Aorta (tissue), 5 donors: ENCODE measurements around the gene CD74. TPM values are rescaled to one million over a fixed set of nuclear protein-coding genes. Genes with fewer than 3 reads are reported as not detected.

Experiments
- ATAC-seq: fragments of 200-7000 bp; cut with Tn5 transposase; one replicate; pipeline ENCODE4 v1.9.1; 2022; ENCODE audit warnings: moderate library complexity; ENCODE audit not compliant: low FRiP score
- DNase-seq, 2 donors: peaks; one replicate each; pipeline ENCODE4 v3.0.0-alpha.2; 2020
- H3K27ac ChIP-seq, 2 donors: one replicate each; pipeline ENCODE4 v1.5.1; 2013; ENCODE audit warnings: low read length in 2 of 2, mild to moderate bottlenecking in 2 of 2, moderate library complexity in 2 of 2, control low read depth in 1 of 2, inconsistent platforms in 1 of 2, low read depth in 1 of 2
- H3K27me3 ChIP-seq, 2 donors: one replicate each; pipeline ENCODE4 v1.6.1; 2013; ENCODE audit warnings: control low read depth in 1 of 2, low read length in 1 of 2, mild to moderate bottlenecking in 1 of 2, moderate library complexity in 1 of 2; ENCODE audit not compliant: insufficient read depth in 2 of 2, control insufficient read depth in 1 of 2
- H3K36me3 ChIP-seq, 2 donors: one replicate each; pipeline ENCODE4 v1.6.1; 2013; ENCODE audit warnings: control low read depth in 1 of 2, low read length in 1 of 2, mild to moderate bottlenecking in 1 of 2; ENCODE audit not compliant: insufficient read depth in 2 of 2, control insufficient read depth in 1 of 2
- H3K4me1 ChIP-seq, 2 donors: one replicate each; pipeline ENCODE4 v1.6.1; 2013; ENCODE audit warnings: low read length in 2 of 2, control low read depth in 1 of 2, mild to moderate bottlenecking in 1 of 2, moderate library complexity in 1 of 2; ENCODE audit not compliant: insufficient read depth in 2 of 2, control insufficient read depth in 1 of 2
- H3K4me3 ChIP-seq, 2 donors: one replicate each; pipeline ENCODE4 v1.5.1; 2013; ENCODE audit warnings: low read length in 2 of 2, control low read depth in 1 of 2, mild to moderate bottlenecking in 1 of 2
- H3K9me3 ChIP-seq: one replicate; pipeline ENCODE4 v1.6.1; 2013; ENCODE audit warnings: mild to moderate bottlenecking, low read length; ENCODE audit not compliant: control insufficient read depth
- WGBS, 2 donors: extraction: QIAGEN DNeasy Blood & Tissue Kit; methylation state at CpG; one replicate each; pipeline ENCODE4 v1.1.7; 2013; 5-methylcytosine and 5-hydroxymethylcytosine counted together
- intact Hi-C, 2 donors: fragments of 100-400 bp; cut with DNase I; formaldehyde crosslinking; loops; one replicate each; pipeline versions ENCODE4 v1.14.2 to v1.15.0; 2022
- long read RNA-seq, 2 donors: library from polyadenylated mRNA; unstranded; transcript quantifications; one replicate each; pipeline ENCODE4 v2.0.0, GENCODE V29; 2020 to 2021
- polyA plus RNA-seq, 2 donors: library from polyadenylated mRNA; stranded (reverse); fragments of 200-250 nt; gene quantifications; one replicate each; pipeline ENCODE4 v1.2.3, GENCODE V29; 2013
- total RNA-seq, 2 donors: library from RNA; stranded (reverse); fragmentation: NEBNext Ultra II Directional; extraction: Animal tissue kit (Norgen Biotek cat#: 25700); gene quantifications; one replicate each; pipeline ENCODE4 v1.2.1, GENCODE V29; 2021
- donor health status: healthy with polysubstance abuse.
- donor health status: Bipolar disorder and iron deficiency.
- donor health status: DM: no; HTN: no; CAD: no.
- donor health status: DM: no; HTN: no; CAD: no.
- donor health status: DM: yes; HTN: yes; CAD: no.

The CD74 gene
- total RNA-seq (1,000 to 10,000 TPM in 1 of 2 donors, 100 to 1,000 TPM in 1; 677 to 1,639 TPM), polyA plus RNA-seq (100 to 1,000 TPM; 114 to 361 TPM)
- long read RNA-seq, donor 1, transcript CD74-201 (9 exons, 981 nt): minor isoform, 357 of 1,713 reads
- long read RNA-seq, donor 1, transcript CD74-202 (8 exons, 1,449 nt): major isoform, 1,288 of 1,713 reads
- long read RNA-seq, donor 1, partial matches to known transcripts: 38 of 1,713 reads
- long read RNA-seq, donor 1, other reads (novel, unspliced or antisense): 29 of 1,713 reads
- long read RNA-seq, donor 2, transcript CD74-201 (9 exons, 981 nt): minor isoform, 131 of 734 reads
- long read RNA-seq, donor 2, transcript CD74-202 (8 exons, 1,449 nt): major isoform, 525 of 734 reads
- long read RNA-seq, donor 2, partial matches to known transcripts: 46 of 734 reads
- long read RNA-seq, donor 2, other reads (novel, unspliced or antisense): 30 of 734 reads

- Histone ChIP-seq H3K9me3 (no peaks in the 10 kb centered on the region), H3K4me3 (peak within 1 kb of the TSS in 1 of 2 donors; percentile 28), H3K4me1 (no peaks in the 10 kb centered on the region), H3K36me3 (no peaks in the 10 kb centered on the region), H3K27me3 (no peaks in the 10 kb centered on the region), H3K27ac (peak within 1 kb of the TSS in 1 of 2 donors; percentile 82)
- peak; percentile 80 for ATAC-seq
- WGBS, 2 donors: 18 to 27% methylated on average over 20 of the region's 20 CpGs
- DNase-seq: peak; percentile 91 to 94
- intact Hi-C loops: no loop called here
These were observed at the start of gene CD74 for GRCh38 chr5:150412319-150413175. TSS of gene CD74 (minus strand) at chr5:150412910. CDS start at chr5:150412749, 161 bp downstream.

- ATAC-seq (no peak), DNase-seq (no peak)
- 83 to 84% methylated on average over 2 of the region's 2 CpGs for WGBS, 2 donors
- Histone ChIP-seq H3K4me3 (no peak overlapping the region), H3K4me1 (no peaks in the 10 kb centered on the region), H3K36me3 (no peaks in the 10 kb centered on the region), H3K27me3 (no peaks in the 10 kb centered on the region), H3K27ac (no peak overlapping the region), H3K9me3 (no peaks in the 10 kb centered on the region)
- intact Hi-C loops: loop anchor here (2.0 to 10.0 kb wide), 3 partner anchors 60 to 244 kb away; partner anchors contain the start of gene RBM22 (in 1 of the 2)
These were observed 48.5 kb upstream of the CD74 start for GRCh38 chr5:150461231-150461630.

- ATAC-seq: no peak
- intact Hi-C loops: loop anchor here (2.0 to 10.0 kb wide), 3 partner anchors 60 to 244 kb away; partner anchors contain the start of gene RBM22 (in 1 of the 2)
- DNase-seq: no peak
- Histone ChIP-seq H3K36me3 (no peaks in the 10 kb centered on the region), H3K27me3 (no peaks in the 10 kb centered on the region), H3K27ac (no peak overlapping the region), H3K4me1 (no peaks in the 10 kb centered on the region), H3K9me3 (no peaks in the 10 kb centered on the region), H3K4me3 (no peak overlapping the region)
- WGBS, 2 donors: 60 to 88% methylated on average over 2 of the region's 2 CpGs
These were observed 48.1 kb upstream of the CD74 start for GRCh38 chr5:150460781-150461180.

DNA sequence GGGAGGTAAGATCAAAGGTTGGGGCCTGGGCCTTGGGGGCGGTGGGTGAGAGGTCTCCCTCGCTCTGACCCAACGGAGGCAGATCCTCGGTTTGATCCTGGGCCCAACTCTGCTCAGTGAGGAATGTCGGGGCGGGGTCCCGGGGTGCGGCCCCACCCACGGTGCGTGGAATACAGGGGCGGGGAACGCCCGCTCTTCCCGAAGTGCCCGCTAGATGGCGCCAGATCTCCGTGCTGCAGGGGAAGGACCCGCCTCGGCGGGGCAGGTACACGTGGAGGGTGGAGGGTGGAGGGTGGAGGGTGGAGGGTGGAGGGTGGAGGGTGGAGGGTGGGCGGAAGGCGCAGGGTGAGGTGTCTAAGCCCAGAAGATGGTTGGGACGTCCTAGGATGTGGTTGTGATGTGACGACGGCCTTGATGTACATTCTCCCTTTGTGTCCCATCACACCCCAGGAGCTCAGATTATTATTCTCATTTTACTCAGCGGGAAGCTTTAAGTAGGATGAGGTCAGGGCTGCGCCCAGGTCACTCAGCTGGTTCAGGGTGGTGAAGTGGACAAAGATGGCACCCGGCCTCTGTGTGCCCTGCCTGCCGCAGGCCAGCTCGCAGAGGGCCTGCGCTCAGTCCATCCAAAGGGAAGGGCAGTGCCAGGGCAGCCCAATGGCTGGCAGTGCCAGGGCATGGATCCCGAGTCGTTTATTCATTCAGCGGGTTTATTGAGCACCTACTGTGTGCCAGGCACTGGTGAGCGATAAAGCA, 46.3 kb upstream of the CD74 start:
- Histone ChIP-seq H3K4me3 (no peak overlapping the region), H3K27ac (no peak overlapping the region)

DNA sequence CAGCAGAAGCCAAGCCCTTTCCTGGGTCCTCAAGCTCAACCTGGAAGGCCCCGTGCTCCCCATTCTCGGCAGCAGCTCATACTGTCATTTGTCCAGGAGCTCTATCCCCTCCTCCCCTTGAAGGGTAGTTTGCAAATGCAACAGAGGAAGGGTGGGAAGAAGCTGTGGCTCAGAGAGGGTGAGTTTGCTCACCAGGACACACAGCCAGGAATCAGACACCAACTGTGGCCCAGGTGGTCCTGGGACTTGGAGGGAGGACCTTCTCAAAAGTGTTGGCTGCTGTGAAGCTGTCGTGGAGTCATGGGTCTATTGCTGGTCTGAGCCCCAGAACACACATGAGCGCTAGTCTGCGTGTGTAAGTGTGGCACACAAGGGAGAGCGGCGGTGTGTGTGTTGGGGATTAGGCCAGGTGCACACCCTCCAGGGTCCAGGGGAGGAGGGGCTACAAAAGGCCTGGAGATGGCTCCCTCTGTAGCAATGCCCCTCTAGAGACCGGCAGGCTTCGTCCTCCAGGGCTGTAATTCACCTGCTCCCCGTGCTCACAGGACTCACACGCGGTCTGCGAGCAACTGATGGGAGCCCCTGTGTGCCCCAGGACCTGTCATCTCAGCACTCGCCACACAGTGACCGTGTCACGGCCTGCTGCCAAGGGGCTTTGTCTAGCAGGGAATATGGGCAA, 45.0 kb upstream of the CD74 start:
- ATAC-seq: peak; percentile 12
- WGBS, 2 donors: 87 to 94% methylated on average over 16 of the region's 16 CpGs
- intact Hi-C loops: loop anchor here (5.0 to 10.0 kb wide), 5 partner anchors 65 to 387 kb away; partner anchors contain the start of gene IRGM (in 1 of the 2)
- Histone ChIP-seq H3K4me3 (no peak overlapping the region), H3K36me3 (no peaks in the 10 kb centered on the region), H3K27ac (no peak overlapping the region), H3K9me3 (no peaks in the 10 kb centered on the region), H3K4me1 (no peaks in the 10 kb centered on the region), H3K27me3 (no peaks in the 10 kb centered on the region)
- no peak for DNase-seq

More for the DNA sequence above, 46.3 kb upstream of the CD74 start:
- Histone ChIP-seq H3K27me3 (no peaks in the 10 kb centered on the region), H3K4me1 (no peaks in the 10 kb centered on the region), H3K36me3 (no peaks in the 10 kb centered on the region), H3K9me3 (no peaks in the 10 kb centered on the region)
- intact Hi-C loops: loop anchor here (5.0 to 10.0 kb wide), 5 partner anchors 63 to 386 kb away; partner anchors contain the start of gene IRGM (in 1 of the 2)
- peak; percentile 81 to 96 for DNase-seq
- ATAC-seq: peak; percentile 96
- WGBS, 2 donors: 19 to 27% methylated on average over 24 to 36 of the region's 36 CpGs

- ATAC-seq (no peak), DNase-seq (no peak)
- intact Hi-C loops: loop anchor here (5.0 to 10.0 kb wide), 5 partner anchors 65 to 388 kb away; partner anchors contain the start of gene IRGM (in 1 of the 2)
- Histone ChIP-seq H3K36me3 (no peaks in the 10 kb centered on the region), H3K9me3 (no peaks in the 10 kb centered on the region), H3K27me3 (no peaks in the 10 kb centered on the region), H3K4me1 (no peaks in the 10 kb centered on the region), H3K27ac (no peak overlapping the region), H3K4me3 (no peak overlapping the region)
- WGBS, 2 donors: 82 to 85% methylated on average over 6 of the region's 6 CpGs
These were observed 44.4 kb upstream of the CD74 start for GRCh38 chr5:150457121-150457520.

GRCh38 chr5:150454492-150455229, 42.0 kb upstream of the CD74 start:
- Histone ChIP-seq H3K36me3 (no peaks in the 10 kb centered on the region), H3K27me3 (no peaks in the 10 kb centered on the region), H3K27ac (no peak overlapping the region), H3K4me1 (no peaks in the 10 kb centered on the region), H3K4me3 (no peak overlapping the region), H3K9me3 (no peaks in the 10 kb centered on the region)
- DNase-seq: no peak
- intact Hi-C loops: loop anchor here (5.0 to 10.0 kb wide), 5 partner anchors 68 to 390 kb away; partner anchors contain the start of gene IRGM (in 1 of the 2)
- 73 to 79% methylated on average over 9 of the region's 9 CpGs for WGBS, 2 donors
- ATAC-seq: no peak
